Panc1 (cell line): ENCODE measurements around the gene CDH5.

ENCODE experiments used
- CTCF ChIP-seq: fragments of 450-650 bp; IDR thresholded peaks from 2 replicates; pipeline ENCODE4 v1.5.1; 2017; ENCODE audit warnings: mild to moderate bottlenecking
- POLR2AphosphoS5 ChIP-seq: IDR thresholded peaks from 2 replicates; pipeline ENCODE4 v1.6.1; 2012; ENCODE audit warnings: mild to moderate bottlenecking, low read depth, low read length, moderate library complexity
- REST ChIP-seq, 2 experiments: IDR thresholded peaks; 2 replicates each; pipeline ENCODE4 v1.6.1; 2011 to 2012; ENCODE audit warnings: low read depth in 2 of 2, control low read depth in 1 of 2, low read length in 1 of 2, mild to moderate bottlenecking in 1 of 2, moderate library complexity in 1 of 2; ENCODE audit not compliant: insufficient read depth in 1 of 2
- TCF7L2 ChIP-seq: IDR thresholded peaks from 2 replicates; pipeline ENCODE4 v1.6.1; 2011; ENCODE audit warnings: mild to moderate bottlenecking, low read depth, low read length, inconsistent platforms

- TF ChIP-seq CTCF: no peak
- no peak for TF ChIP-seq TCF7L2
- TF ChIP-seq POLR2AphosphoS5: no peak
- TF ChIP-seq REST (IDR thresholded peaks at IDR 0.05; ENCODE audit: insufficient read depth in 1 of 2, low read depth in 2 of 2, low read length in 1 of 2): no peak
These were observed 7.2 kb downstream of the CDH5 start for GRCh38 chr16:66373667-66374066.
